OCI-LY1 (cell line): ENCODE results near the gene TKTL1.

ENCODE experiments used
- H2AFZ ChIP-seq: fragments of 200-600 bp; sonication (generic), shearing (Covaris generic); 2 replicates; pipeline ENCODE4 v1.6.0; 2014; ENCODE audit warnings: antibody characterized with exemption, mild to moderate bottlenecking, low read length
- H3F3A ChIP-seq: fragments of 200-600 bp; sonication (generic), shearing (Covaris generic); 2 replicates; pipeline ENCODE4 v1.6.0; 2014; ENCODE audit warnings: mild to moderate bottlenecking, antibody characterized with exemption, low read length, moderate library complexity; ENCODE audit not compliant: insufficient read depth
- H3K27ac ChIP-seq: fragments of 200-600 bp; sonication (generic); 2 replicates; pipeline ENCODE4 v1.5.1; 2014; ENCODE audit warnings: low read length, mixed run types, mild to moderate bottlenecking, low read depth; ENCODE audit not compliant: poor library complexity, severe bottlenecking
- H3K27me3 ChIP-seq: fragments of 200-600 bp; sonication (generic); 2 replicates; pipeline ENCODE4 v1.6.0; 2014; ENCODE audit warnings: antibody characterized with exemption, mild to moderate bottlenecking, low read length, moderate library complexity; ENCODE audit not compliant: insufficient read depth
- H3K36me3 ChIP-seq: fragments of 200-600 bp; sonication (generic); 2 replicates; pipeline ENCODE4 v1.6.1; 2014; ENCODE audit warnings: mild to moderate bottlenecking, antibody characterized with exemption, low read length, moderate library complexity, mixed read lengths; ENCODE audit not compliant: insufficient read depth
- H3K4me1 ChIP-seq: fragments of 200-600 bp; sonication (generic); 2 replicates; pipeline ENCODE4 v1.5.1; 2014; ENCODE audit warnings: mild to moderate bottlenecking, low read length, moderate library complexity; ENCODE audit not compliant: insufficient read depth, severe bottlenecking
- H3K4me2 ChIP-seq: fragments of 200-600 bp; sonication (generic), shearing (Covaris generic); 2 replicates; pipeline ENCODE4 v1.6.1; 2014; ENCODE audit warnings: low read length
- H3K4me3 ChIP-seq: fragments of 200-600 bp; sonication (generic); 2 replicates; pipeline ENCODE4 v1.5.1; 2014; ENCODE audit warnings: low read length, low read depth, mild to moderate bottlenecking, mixed read lengths; ENCODE audit not compliant: poor library complexity, severe bottlenecking
- H3K79me2 ChIP-seq: fragments of 200-600 bp; shearing (Covaris generic); 2 replicates; pipeline ENCODE4 v1.6.1; 2016; ENCODE audit warnings: mixed run types, low read length, mixed read lengths; ENCODE audit not compliant: insufficient read depth
- H3K9ac ChIP-seq: fragments of 200-600 bp; sonication (generic), shearing (Covaris generic); 2 replicates; pipeline ENCODE4 v1.6.1; 2014; ENCODE audit warnings: mild to moderate bottlenecking, low read length, mixed read lengths
- H3K9me2 ChIP-seq: fragments of 200-600 bp; sonication (generic), shearing (Covaris generic); 2 replicates; pipeline ENCODE4 v1.6.1; 2014; ENCODE audit warnings: low read depth, mild to moderate bottlenecking, low read length, mixed read lengths
- H3K9me3 ChIP-seq: fragments of 200-600 bp; shearing (Covaris generic); 2 replicates; pipeline ENCODE4 v1.6.1; 2014; ENCODE audit warnings: low read length, mixed read lengths
- H4K20me1 ChIP-seq: fragments of 200-600 bp; sonication (generic), shearing (Covaris generic); 2 replicates; pipeline ENCODE4 v1.6.0; 2016; ENCODE audit warnings: mild to moderate bottlenecking, low read length; ENCODE audit not compliant: insufficient read depth
- CTCF ChIP-seq: fragments of 200-600 bp; sonication (generic), shearing (Covaris generic); IDR thresholded peaks from 2 replicates; pipeline ENCODE4 v1.5.1; 2017; ENCODE audit warnings: mild to moderate bottlenecking, antibody characterized with exemption, low read length, moderate library complexity, mixed read lengths
- EZH2 ChIP-seq: fragments of 200-600 bp; sonication (generic), shearing (Covaris generic); IDR thresholded peaks from 2 replicates; pipeline ENCODE4 v1.8.0; 2017; ENCODE audit warnings: borderline replicate concordance, mixed run types, mild to moderate bottlenecking, antibody characterized with exemption, low read length, moderate library complexity, mixed read lengths

Gene TKTL1

GRCh38 chrX:154315416-154315815, 19.8 kb downstream of the TKTL1 start:
- Histone ChIP-seq H3K4me3 (no peak overlapping the region), H3K36me3 (no peaks in the 10 kb centered on the region), H3K27me3 (no peaks in the 10 kb centered on the region), H2AFZ (no peak overlapping the region), H3K79me2 (no peaks in the 10 kb centered on the region), H3K9me3 (no peaks in the 10 kb centered on the region), H3K9me2 (no peaks in the 10 kb centered on the region), H3F3A (no peaks in the 10 kb centered on the region), H4K20me1 (no peaks in the 10 kb centered on the region), H3K9ac (no peak overlapping the region), H3K27ac (no peak overlapping the region), H3K4me2 (no peak overlapping the region), H3K4me1 (no peaks in the 10 kb centered on the region)
- TF ChIP-seq CTCF: no peak
- TF ChIP-seq EZH2: no peak

DNA sequence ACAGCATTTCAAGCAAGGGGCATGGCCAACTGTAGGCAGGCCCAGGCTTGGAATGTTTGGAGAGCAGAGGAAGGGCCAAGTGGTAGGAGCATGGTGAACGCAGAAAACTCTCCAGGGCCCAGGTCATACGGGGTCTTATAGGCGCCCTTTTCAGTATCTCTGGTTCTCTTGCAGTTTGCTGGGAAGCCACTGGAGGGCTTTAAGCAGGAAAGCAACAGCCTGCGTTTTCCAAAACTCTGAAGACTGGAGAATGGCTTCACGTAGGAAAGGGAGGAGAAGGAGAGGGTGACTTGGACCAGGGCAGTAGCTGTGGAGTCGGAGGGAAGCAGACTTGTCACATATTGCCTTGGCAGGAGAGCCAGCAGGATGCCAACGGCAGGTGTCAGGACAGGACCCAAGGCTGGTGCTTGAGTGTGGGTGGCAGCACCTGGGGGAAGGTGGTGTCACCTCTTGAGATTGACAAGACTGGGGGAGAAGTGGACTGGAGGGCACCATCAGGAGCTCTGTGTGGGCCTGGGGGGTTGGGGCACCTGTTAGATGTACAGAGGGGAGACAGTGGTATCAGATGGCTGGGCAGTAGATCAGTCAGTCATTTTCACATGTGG, 21.9 kb downstream of the TKTL1 start:
- no peaks in the 10 kb centered on the region for H3K79me2 ChIP-seq
- H3K36me3 ChIP-seq: no peaks in the 10 kb centered on the region
- TF ChIP-seq CTCF: peak; percentile 52; the same call in 1 of the 2 replicates
- no peak for TF ChIP-seq EZH2
- H3K4me2 ChIP-seq: no peak overlapping the region
- H3K9me3 ChIP-seq: no peaks in the 10 kb centered on the region
- no peaks in the 10 kb centered on the region for H4K20me1 ChIP-seq
- no peak overlapping the region for H2AFZ ChIP-seq
- H3K4me3 ChIP-seq: no peak overlapping the region
- no peak overlapping the region for H3K9ac ChIP-seq
- no peaks in the 10 kb centered on the region for H3F3A ChIP-seq
- H3K27me3 ChIP-seq: no peaks in the 10 kb centered on the region
- no peaks in the 10 kb centered on the region for H3K9me2 ChIP-seq
- H3K4me1 ChIP-seq: peaks cover 4% of the 10 kb centered on the region
- no peak overlapping the region for H3K27ac ChIP-seq

DNA sequence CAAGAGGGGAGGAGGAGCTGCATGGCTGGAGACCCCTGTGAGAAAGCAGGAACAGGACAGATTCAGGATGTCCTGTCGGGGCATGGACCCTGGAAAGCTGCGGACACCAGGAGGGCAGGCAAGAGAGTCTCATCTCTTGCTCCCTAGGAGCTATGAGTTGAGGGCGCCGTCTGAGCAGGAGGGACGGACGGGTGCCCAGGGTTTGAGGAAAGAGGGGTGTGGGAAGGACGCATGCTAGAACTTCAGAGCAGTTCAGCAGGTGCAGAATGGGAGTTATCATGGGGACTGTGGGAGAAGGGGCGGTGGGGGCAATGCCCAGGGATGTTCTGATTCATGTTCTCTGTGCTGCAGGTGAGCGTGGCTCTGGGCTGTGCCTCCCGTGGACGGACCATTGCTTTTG, 24.8 kb downstream of the TKTL1 start:
- Histone ChIP-seq H3K9ac (no peak overlapping the region), H3K9me3 (no peaks in the 10 kb centered on the region), H4K20me1 (no peaks in the 10 kb centered on the region), H3K4me3 (no peak overlapping the region), H3K27ac (no peak overlapping the region), H3K4me1 (peaks cover 4% of the 10 kb centered on the region), H3K79me2 (no peaks in the 10 kb centered on the region), H3K4me2 (no peak overlapping the region), H3K27me3 (no peaks in the 10 kb centered on the region), H3K9me2 (no peaks in the 10 kb centered on the region), H3K36me3 (no peaks in the 10 kb centered on the region), H2AFZ (no peak overlapping the region), H3F3A (no peaks in the 10 kb centered on the region)
- TF ChIP-seq EZH2 (no peak), CTCF (no peak)
